ENCODE measurements around the gene RAP1GAP2.

- TF ChIP-seq, protein P1, sequence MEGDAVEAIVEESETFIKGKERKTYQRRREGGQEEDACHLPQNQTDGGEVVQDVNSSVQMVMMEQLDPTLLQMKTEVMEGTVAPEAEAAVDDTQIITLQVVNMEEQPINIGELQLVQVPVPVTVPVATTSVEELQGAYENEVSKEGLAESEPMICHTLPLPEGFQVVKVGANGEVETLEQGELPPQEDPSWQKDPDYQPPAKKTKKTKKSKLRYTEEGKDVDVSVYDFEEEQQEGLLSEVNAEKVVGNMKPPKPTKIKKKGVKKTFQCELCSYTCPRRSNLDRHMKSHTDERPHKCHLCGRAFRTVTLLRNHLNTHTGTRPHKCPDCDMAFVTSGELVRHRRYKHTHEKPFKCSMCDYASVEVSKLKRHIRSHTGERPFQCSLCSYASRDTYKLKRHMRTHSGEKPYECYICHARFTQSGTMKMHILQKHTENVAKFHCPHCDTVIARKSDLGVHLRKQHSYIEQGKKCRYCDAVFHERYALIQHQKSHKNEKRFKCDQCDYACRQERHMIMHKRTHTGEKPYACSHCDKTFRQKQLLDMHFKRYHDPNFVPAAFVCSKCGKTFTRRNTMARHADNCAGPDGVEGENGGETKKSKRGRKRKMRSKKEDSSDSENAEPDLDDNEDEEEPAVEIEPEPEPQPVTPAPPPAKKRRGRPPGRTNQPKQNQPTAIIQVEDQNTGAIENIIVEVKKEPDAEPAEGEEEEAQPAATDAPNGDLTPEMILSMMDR (IDR thresholded peaks at IDR 0.05; ENCODE audit: insufficient read depth, low read depth, low read length) = no peak
- no peak for TF ChIP-seq EZH2 (IDR thresholded peaks at IDR 0.05; ENCODE audit: insufficient read depth, low read length)
Measured at GRCh38 chr17:3034578-3034920, 238.3 kb downstream of the RAP1GAP2 start.
